NOMO-1 treated with DMSO at 0.1 percent for 48 hours (cell line): ENCODE results near the gene FAM83C.
A peak's percentile ranks its signal among the peaks of the same experiment; 100 is the strongest.
"Not testable (repeated sequence)": the region's sequence is repeated elsewhere in the genome, so short reads cannot be mapped to it uniquely, and the experiment has no call there.

Source experiments
- DNase-seq: peaks from one replicate; lab custom pipeline; 2025; ENCODE audit not compliant: unreplicated experiment; lab: John Stamatoyannopoulos, UW

The FAM83C gene

GRCh38 chr20:35269055-35269781 lies 23.0 kb downstream of the FAM83C start:
- peak; percentile 4 for DNase-seq

GRCh38 chr20:35267092-35267491 lies 25.1 kb downstream of the FAM83C start:
- DNase-seq: no peak

GRCh38 chr20:35264755-35265154 lies 27.5 kb downstream of the FAM83C start:
- DNase-seq: no peak

DNA sequence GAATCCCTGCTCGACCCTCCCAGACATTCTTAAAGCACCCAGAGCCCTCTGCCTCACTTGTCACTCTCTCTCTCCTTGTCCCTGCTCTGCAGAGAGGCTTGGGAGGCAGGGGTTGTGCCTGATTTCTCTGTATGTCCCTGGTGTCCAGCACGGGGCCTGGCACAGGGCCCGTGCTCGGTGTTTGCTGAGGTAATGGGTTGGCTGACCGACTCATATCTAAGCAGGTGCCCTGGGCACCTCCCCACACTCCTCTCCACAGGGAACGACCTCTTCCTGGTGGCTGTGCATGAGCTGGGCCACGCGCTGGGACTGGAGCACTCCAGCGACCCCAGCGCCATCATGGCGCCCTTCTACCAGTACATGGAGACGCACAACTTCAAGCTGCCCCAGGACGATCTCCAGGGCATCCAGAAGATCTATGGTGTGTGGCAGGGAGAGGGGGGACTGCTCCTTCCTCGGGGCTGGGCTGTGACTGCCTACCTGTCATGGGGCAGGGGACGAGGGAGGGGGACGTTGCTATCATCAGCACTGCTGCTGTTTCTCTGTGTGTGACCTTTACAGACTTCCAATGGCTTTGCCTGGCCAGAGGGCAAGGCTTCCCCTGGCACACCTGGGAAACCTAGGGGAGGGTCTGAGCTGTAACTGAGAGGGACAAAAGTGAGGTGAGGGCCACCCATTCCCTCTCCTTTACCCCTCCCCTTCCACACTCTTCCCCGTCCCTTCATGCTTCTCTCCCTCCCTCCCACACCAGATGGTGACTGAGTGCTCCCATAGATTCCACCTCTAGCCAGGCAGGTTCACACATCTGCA lies 28.5 kb downstream of the FAM83C start:
- no peak for DNase-seq

DNA sequence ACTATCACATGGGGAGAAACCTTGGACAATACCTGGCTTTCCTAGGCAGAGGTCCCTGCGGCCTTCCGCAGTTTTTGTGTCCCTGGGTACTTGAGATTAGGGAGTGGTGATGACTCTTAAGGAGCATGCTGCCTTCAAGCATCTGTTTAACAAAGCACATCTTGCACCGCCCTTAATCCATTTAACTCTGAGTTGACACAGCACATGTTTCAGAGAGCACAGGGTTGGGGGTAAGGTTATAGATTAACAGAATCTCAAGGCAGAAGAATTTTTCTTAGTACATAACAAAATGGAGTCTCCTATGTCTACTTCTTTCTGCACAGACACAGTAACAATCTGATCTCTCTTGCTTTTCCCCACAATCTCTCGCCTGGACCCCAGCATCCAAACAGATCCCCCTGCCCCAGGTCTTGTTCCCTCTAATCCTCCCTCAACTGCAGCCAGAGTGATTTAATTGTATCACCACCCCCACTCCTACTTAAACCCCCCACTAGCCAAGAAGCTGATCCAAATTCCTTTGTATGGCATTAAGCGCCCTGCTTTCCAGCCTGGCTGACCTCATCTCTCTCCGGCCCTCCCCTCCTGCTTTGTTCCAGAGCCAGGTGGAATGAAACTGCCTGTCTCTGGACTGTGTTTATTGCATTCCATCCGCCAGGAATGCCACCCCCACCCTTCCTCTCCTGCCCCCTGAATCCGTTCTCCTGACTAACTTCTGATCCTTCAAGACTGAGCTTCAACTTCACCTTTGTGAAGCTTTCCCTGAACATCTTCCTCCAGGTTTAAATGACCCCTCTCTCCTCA lies 29.3 kb downstream of the FAM83C start:
- DNase-seq: not testable (repeated sequence)

GRCh38 chr20:35262321-35262720 lies 29.9 kb downstream of the FAM83C start:
- not testable (repeated sequence) for DNase-seq

DNA sequence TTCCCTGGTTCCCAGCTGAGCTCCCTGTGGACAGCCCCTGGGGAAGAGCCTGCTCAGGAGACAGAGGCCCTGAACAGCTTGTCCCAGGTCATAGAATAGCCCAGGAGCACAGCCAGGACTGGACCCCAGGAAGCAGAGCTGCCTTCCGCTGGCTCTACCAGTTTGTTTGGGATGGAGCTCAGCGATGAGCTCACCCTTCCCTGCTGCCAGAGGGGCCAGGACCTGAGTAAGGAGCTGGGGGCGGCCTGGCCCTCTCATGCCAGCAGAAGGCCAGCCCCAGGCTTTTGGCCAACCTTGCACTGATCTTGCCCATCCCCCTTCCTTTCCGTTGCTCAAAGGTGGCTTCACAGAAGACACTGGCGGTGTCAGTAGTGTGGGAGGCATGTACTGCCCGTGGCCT lies 31.8 kb downstream of the FAM83C start:
- no peak for DNase-seq

DNA sequence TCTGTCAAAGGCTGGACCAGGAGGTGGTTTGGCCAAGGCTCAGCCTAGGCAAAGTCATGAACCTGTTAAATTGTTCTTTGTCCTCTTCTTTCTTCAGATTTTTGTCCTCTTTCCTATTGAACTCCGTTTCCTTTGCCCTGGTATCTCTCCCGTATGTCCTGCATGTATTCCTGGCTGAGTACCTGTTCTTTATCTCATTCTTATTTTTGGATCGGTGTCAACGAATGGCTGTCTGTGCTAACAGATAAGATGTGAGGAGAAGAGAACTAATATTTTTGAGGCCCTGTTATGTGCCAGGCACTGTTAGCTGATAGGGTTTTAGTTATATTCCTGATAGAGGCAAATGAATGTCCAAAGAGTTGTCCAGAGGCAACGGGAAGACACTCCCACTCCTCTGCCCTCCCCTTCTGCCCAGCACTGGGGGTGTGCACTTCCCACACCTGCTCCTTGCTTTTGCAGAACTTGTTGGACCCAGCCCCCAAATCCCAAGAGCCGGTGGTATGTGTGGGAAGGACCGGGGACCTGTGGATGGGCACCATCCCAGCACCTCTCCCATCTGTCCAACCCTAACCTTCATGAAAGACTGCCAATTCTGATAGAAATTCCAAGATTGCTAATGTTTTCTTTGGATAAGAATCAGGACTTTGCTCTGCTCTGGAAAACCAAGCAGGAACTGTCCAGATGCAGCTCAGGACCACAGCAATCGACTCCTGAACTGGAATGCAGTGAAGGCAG lies 34.9 kb downstream of the FAM83C start:
- no peak for DNase-seq

GRCh38 chr20:35254448-35254999 lies 37.7 kb downstream of the FAM83C start:
- no peak for DNase-seq

DNA sequence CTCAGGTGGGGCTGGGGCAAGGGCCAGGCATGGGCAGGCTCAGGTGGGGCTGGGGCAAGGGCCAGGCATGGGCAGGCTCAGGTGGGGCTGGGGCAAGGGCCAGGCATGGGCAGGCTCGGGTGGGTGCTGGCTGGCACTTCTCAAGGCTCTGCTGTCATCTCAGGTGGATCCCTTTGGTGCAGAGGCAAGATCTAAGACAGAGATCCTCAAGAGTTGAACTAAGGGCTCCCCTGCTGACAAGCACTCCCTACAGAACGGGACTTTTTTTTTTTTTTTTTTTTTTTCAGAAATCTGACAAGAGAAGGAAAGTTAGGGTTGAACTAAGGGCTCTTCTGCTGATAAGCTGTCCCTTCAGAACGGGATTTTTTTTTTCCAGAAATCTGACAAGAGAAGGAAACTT lies 39.2 kb downstream of the FAM83C start:
- no peak for DNase-seq

GRCh38 chr20:35252598-35252997 lies 39.6 kb downstream of the FAM83C start:
- not testable (repeated sequence) for DNase-seq

GRCh38 chr20:35252037-35252461 lies 40.2 kb downstream of the FAM83C start:
- DNase-seq: no peak

DNA sequence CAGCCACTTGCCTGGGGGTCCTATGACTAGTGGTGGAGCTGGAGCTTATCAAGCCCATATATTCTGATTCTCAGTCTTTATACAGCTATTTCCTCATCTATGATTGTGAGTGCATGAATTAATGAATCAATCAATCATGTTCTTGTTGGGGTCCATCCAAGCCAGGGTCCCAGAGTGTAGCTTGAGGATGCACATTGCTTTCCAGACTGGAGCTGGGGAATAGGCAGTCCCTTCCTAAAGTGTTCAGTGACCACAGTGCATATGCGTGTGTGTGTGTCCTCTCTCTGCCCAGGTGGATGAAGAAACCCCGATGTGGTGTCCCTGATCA lies 40.6 kb downstream of the FAM83C start:
- no peak for DNase-seq

DNA sequence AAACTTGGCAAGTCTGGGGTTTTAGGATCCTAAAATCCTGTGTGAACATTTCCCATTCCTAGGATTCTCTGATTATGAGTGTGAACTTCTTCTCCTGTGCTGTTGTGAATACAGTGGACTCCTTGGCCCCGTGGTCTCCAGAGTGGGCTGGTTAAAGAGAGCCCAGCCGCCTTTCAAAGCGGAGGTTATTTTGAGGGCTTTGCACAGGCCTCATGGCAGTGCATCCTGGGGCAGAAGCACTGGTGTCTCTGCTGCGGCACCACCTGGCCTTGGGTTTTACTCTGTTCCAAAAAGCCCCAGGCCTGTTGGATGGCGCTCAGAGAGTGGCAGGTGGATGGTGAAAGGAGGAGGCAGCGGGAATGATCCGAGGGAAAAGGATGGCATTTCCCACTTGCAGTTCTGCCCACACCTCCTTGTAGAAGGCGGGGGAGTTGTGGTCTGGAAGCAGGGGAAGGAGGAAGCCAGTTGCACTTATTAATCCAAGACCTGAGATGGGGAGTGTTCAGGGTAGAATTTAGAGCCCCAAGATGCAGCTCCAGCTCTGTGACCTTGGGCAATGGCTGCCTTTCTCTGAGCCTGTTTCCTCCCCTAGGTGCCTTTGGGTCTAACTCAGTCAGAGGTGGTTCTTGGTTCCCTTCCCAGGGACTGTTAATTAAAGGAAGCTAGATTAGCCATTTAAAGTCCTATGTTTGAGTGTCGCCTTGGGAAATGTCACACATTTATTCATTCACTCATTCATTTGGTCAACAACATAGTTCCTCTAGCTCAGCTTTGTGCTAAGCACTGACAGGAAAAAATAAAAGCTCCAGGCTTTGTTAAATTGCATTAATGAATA lies 43.4 kb downstream of the FAM83C start:
- no peak for DNase-seq

- DNase-seq: no peak
These were observed 45.5 kb downstream of the FAM83C start for GRCh38 chr20:35246723-35247122.

DNA sequence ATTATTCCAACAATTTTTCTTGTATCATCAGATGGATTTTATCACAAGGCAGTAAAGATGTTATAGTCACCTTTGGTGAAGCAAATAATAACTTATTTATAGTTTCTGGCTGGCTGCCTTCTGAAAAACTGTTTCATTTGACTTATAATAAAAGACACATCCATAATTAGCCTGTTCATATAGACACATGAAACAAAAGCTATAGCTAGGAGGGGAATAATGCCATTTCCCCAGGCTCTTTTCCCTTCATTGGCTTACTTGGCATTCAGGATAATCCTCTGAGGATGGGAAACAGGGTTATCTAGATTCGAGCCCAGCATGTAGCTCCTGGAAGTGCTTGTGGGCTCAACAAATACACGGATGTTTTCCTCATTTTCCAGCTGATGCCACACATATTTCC lies 48.2 kb downstream of the FAM83C start:
- no peak for DNase-seq

GRCh38 chr20:35243317-35243716 lies 48.9 kb downstream of the FAM83C start:
- DNase-seq: no peak

DNA sequence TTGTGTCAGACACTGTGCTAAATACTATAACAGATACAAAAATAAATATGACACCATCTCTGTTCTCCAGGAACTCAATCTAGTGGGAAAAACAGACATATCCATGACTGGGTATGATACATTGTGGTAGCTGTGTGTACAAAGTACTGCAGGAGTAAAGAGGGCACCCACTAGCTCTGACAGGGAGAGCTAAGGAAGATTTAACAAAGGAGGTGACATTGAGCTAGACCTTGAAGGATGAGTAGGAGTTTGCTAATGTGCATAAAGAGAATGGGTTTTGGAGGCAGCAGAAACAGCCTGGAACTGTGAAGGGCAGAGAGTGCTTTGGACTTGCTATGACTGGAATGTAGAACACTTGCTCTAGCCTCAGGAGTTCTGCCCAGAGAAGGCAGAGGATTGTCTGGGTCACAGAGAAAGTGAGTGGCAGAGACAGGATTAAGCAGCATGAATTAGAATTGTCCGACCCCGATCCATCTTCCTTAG lies 51.4 kb downstream of the FAM83C start:
- DNase-seq: no peak

GRCh38 chr20:35240083-35240810 lies 52.0 kb downstream of the FAM83C start:
- DNase-seq: no peak
